ENCODE results near the gene ZNF90.
"Not testable (repeated sequence)": the region's sequence is repeated elsewhere in the genome, so short reads cannot be mapped to it uniquely, and the experiment has no call there.

Gene ZNF90

DNA sequence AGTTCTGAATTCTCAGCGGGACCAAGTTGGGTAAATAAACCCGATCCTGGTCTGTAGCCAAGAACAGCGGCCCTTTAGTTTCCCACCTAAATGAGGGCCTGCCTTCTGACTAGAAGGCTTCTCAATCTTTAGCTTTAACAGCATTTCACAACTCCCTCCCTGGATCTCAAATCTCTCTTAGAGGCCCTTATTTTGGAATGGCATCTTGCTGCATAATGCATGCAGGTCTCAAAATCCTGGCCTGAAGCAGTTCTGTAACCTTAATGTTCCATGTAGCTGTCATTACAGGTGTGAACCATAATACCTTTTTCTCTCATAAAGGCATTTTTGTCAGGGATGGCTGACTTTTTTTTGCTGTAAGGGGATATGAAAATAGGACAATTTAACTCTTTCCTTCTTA, 29.5 kb downstream of the ZNF90 start:
- H3K9me3 ChIP-seq (ENCODE audit: control insufficient read depth, insufficient read depth, low read depth, low read length): no peaks in the 10 kb centered on the region
- TF ChIP-seq REPIN1 (tag by site-specific recombination; IDR thresholded peaks at IDR 0.05; ENCODE audit: low read depth): no peak
- no peak for TF ChIP-seq IKZF3 (tag by site-specific recombination; IDR thresholded peaks at IDR 0.05)
- TF ChIP-seq, protein P1, sequence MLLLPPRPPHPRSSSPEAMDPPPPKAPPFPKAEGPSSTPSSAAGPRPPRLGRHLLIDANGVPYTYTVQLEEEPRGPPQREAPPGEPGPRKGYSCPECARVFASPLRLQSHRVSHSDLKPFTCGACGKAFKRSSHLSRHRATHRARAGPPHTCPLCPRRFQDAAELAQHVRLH (tag by site-specific recombination; IDR thresholded peaks at IDR 0.05): no peak
- no peak for TF ChIP-seq ZNF521 (tag by site-specific recombination; IDR thresholded peaks at IDR 0.05)
- ChIA-PET POLR2A (no interaction called here), CTCF (no interaction called here)
- H3K36me3 ChIP-seq (ENCODE audit: control insufficient read depth in 2 of 2, insufficient read depth in 1 of 2, low read length in 2 of 2): no peaks in the 10 kb centered on the region
- no peak overlapping the region for H3K27ac ChIP-seq (ENCODE audit: extremely low read depth, low read depth, low read length)
- no peak overlapping the region for H3K4me3 ChIP-seq (ENCODE audit: low read depth, low read length)
- no peaks in the 10 kb centered on the region for H3K4me1 ChIP-seq (ENCODE audit: control insufficient read depth, insufficient read depth, low read length)

DNA sequence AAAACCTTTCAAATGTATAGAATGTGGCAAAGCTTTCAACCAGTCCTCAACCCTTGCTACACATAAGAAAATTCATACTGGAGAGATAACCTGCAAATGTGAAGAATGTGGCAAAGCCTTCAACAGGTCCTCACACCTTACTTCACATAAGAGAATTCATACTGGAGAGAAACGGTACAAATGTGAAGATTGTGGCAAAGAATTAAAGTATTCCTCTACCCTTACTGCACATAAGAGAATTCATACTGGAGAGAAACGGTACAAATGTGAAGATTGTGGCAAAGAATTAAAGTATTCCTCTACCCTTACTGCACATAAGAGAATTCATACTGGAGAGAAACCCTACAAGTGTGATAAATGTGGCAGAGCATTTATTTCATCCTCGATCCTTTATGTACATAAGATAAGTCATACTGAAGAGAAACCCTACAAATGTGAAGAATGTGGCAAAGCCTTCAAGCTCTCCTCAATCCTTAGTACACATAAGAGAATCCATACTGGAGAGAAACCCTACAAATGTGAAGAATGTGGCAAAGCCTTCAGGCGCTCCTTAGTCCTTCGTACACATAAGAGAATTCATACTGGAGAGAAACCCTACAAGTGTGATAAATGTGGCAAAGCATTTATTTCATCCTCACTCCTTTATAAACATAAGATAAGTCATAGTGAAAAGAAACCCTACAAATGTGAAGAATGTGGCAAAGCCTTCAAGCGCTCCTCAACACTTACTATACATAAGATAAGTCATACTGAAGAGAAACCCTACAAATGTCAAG, 40.5 kb downstream of the ZNF90 start:
- H3K27ac ChIP-seq (ENCODE audit: extremely low read depth, low read depth, low read length); POLR2A ChIA-PET; H3K36me3 ChIP-seq (ENCODE audit: control insufficient read depth in 2 of 2, insufficient read depth in 1 of 2, low read length in 2 of 2); H3K4me1 ChIP-seq (ENCODE audit: control insufficient read depth, insufficient read depth, low read length); H3K9me3 ChIP-seq (ENCODE audit: control insufficient read depth, insufficient read depth, low read depth, low read length); H3K4me3 ChIP-seq (ENCODE audit: low read depth, low read length); CTCF ChIA-PET: not testable (repeated sequence)
- peak; percentile 98 for TF ChIP-seq SETDB1 (IDR thresholded peaks at IDR 0.05; ENCODE audit: insufficient read length, low read length)
- TF ChIP-seq TRIM28 (IDR thresholded peaks at IDR 0.05; ENCODE audit: borderline replicate concordance, low read length): peak; percentile 99
- peak; percentile 73 for TF ChIP-seq ZNF274 (IDR thresholded peaks at IDR 0.05; ENCODE audit: low read length)
- TF ChIP-seq ZNF274 (tag by site-specific recombination; IDR thresholded peaks at IDR 0.05; ENCODE audit: borderline replicate concordance): peak; percentile 77; the same call in 1 of the 2 replicates

DNA sequence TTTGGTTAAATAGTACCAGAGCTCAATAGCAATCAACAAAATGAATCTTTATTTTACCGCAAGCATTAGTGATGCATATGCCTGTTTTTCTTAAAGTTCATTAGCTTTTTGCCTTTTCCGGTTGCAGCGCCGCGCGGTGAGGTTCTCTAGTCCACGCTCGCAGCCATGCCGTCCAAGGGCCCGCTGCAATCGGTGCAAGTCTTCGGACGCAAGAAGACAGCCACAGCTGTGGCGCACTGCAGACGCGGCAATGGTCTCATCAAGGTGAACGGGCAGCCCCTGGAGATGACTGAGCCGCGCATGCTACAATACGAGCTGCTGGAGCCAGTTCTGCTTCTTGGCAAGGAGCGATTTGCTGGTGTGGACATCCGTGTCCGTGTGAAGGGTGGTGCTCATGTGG, 47.1 kb downstream of the ZNF90 start:
- CTCF ChIA-PET: no interaction called here

DNA sequence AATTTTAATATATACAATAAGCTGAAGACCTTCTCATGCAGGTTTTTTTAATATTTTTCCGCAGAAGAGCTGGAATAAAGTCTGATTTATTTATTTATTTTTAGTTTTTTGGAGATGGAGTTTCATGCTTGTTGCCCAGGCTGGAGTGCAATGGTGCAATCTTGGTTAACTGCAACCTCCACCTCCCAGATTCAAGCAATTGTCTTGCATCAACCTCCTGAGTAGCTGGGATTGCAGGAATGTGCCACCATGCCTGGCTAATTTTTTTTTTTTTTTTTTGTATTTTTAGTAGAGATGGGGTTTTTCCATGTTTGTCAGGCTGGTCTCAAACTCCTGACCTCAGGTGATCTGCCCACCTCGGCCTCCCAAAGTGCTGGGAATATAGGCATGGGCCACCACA, 55.1 kb downstream of the ZNF90 start:
- POLR2A ChIA-PET: not testable (repeated sequence)

More for the DNA sequence above, 47.1 kb downstream of the ZNF90 start:
- H3K36me3 ChIP-seq (ENCODE audit: control insufficient read depth in 2 of 2, insufficient read depth in 1 of 2, low read length in 2 of 2): no peaks in the 10 kb centered on the region
- no peak overlapping the region for H3K4me3 ChIP-seq (ENCODE audit: low read depth, low read length)
- no peak overlapping the region for H3K27ac ChIP-seq (ENCODE audit: extremely low read depth, low read depth, low read length)
- no peaks in the 10 kb centered on the region for H3K9me3 ChIP-seq (ENCODE audit: control insufficient read depth, insufficient read depth, low read depth, low read length)
- no peaks in the 10 kb centered on the region for H3K4me1 ChIP-seq (ENCODE audit: control insufficient read depth, insufficient read depth, low read length)
- TF ChIP-seq, protein P2, sequence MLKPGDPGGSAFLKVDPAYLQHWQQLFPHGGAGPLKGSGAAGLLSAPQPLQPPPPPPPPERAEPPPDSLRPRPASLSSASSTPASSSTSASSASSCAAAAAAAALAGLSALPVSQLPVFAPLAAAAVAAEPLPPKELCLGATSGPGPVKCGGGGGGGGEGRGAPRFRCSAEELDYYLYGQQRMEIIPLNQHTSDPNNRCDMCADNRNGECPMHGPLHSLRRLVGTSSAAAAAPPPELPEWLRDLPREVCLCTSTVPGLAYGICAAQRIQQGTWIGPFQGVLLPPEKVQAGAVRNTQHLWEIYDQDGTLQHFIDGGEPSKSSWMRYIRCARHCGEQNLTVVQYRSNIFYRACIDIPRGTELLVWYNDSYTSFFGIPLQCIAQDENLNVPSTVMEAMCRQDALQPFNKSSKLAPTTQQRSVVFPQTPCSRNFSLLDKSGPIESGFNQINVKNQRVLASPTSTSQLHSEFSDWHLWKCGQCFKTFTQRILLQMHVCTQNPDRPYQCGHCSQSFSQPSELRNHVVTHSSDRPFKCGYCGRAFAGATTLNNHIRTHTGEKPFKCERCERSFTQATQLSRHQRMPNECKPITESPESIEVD (tag by site-specific recombination; IDR thresholded peaks at IDR 0.05): no peak
- TF ChIP-seq ZNF214 (tag by site-specific recombination; IDR thresholded peaks at IDR 0.05; ENCODE audit: borderline replicate concordance): no peak
- no peak for TF ChIP-seq ZBTB8A (tag by site-specific recombination; IDR thresholded peaks at IDR 0.05)
- no peak for TF ChIP-seq ZNF433 (tag by site-specific recombination; IDR thresholded peaks at IDR 0.05; ENCODE audit: low read depth)
- no peak for TF ChIP-seq ZNF24 (tag by site-specific recombination; IDR thresholded peaks at IDR 0.05)
- TF ChIP-seq ZNF610 (tag by site-specific recombination; IDR thresholded peaks at IDR 0.05; ENCODE audit: borderline replicate concordance): no peak
- POLR2A ChIA-PET: no interaction called here

DNA sequence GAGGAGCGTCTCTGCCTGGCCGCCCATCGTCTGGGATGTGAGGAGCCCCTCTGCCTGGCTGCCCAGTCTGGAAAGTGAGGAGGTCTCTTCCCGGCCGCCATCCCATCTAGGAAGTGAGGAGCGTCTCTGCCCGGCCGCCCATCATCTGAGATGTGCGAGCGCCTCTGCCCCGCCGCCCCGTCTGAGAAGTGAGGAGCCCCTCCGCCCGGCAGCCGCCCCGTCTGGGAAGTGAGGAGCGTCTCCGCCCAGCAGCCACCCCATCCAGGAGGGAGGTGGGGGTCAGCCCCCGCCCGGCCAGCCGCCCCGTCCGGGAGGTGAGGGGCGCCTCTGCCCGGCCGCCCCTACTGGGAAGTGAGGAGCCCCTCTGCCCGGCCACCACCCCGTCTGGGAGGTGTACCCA, 59.9 kb downstream of the ZNF90 start:
- H3K4me3 ChIP-seq (ENCODE audit: low read depth, low read length); H3K36me3 ChIP-seq (ENCODE audit: control insufficient read depth in 2 of 2, insufficient read depth in 1 of 2, low read length in 2 of 2); H3K4me1 ChIP-seq (ENCODE audit: control insufficient read depth, insufficient read depth, low read length); H3K27ac ChIP-seq (ENCODE audit: extremely low read depth, low read depth, low read length); H3K9me3 ChIP-seq (ENCODE audit: control insufficient read depth, insufficient read depth, low read depth, low read length); CTCF ChIA-PET; POLR2A ChIA-PET: not testable (repeated sequence)

More for the DNA sequence above, 55.1 kb downstream of the ZNF90 start:
- H3K9me3 ChIP-seq (ENCODE audit: control insufficient read depth, insufficient read depth, low read depth, low read length); CTCF ChIA-PET; H3K36me3 ChIP-seq (ENCODE audit: control insufficient read depth in 2 of 2, insufficient read depth in 1 of 2, low read length in 2 of 2); H3K4me3 ChIP-seq (ENCODE audit: low read depth, low read length); H3K27ac ChIP-seq (ENCODE audit: extremely low read depth, low read depth, low read length); H3K4me1 ChIP-seq (ENCODE audit: control insufficient read depth, insufficient read depth, low read length): not testable (repeated sequence)

All from HEK293 (cell line).